GM23338 (cell line): ENCODE results near the gene EIF2A. TPM values are rescaled to one million over a fixed set of nuclear protein-coding genes. Genes with fewer than 3 reads are reported as not detected.

Experiments
- ATAC-seq: fragments of 200-7000 bp; cut with Tn5 transposase; 3 replicates; pipeline ENCODE4 v1.9.1; 2020
- DNase-seq: peaks from one replicate; pipeline ENCODE4 v3.0.0-alpha.2; 2015; ENCODE audit warnings: low spot score
- H2AFZ ChIP-seq: fragments of 200-600 bp; sonication (generic); 2 replicates; pipeline ENCODE4 v1.8.0; 2016; ENCODE audit warnings: antibody characterized with exemption, mild to moderate bottlenecking, moderate library complexity
- H3F3A ChIP-seq: fragments of 200-600 bp; sonication (generic); replicated peaks from 2 replicates; pipeline ENCODE4 v1.8.0; 2017; ENCODE audit warnings: antibody characterized with exemption, mixed run types, low read depth
- H3K27ac ChIP-seq: fragments of 200-600 bp; sonication (generic); 2 replicates; pipeline ENCODE4 v1.6.1; 2016; ENCODE audit warnings: low read depth
- H3K27me3 ChIP-seq: fragments of 200-600 bp; sonication (generic); 2 replicates; pipeline ENCODE4 v1.8.0; 2016; ENCODE audit warnings: mild to moderate bottlenecking, mixed run types, moderate library complexity; ENCODE audit not compliant: insufficient read depth
- H3K36me3 ChIP-seq: fragments of 200-600 bp; sonication (generic); 2 replicates; pipeline ENCODE4 v1.8.0; 2016; ENCODE audit warnings: mild to moderate bottlenecking; ENCODE audit not compliant: insufficient read depth
- H3K4me1 ChIP-seq: fragments of 200-600 bp; sonication (generic); 2 replicates; pipeline ENCODE4 v1.8.0; 2016; ENCODE audit warnings: mild to moderate bottlenecking, moderate library complexity; ENCODE audit not compliant: insufficient read depth
- H3K4me2 ChIP-seq: fragments of 200-600 bp; sonication (generic); 2 replicates; pipeline ENCODE4 v1.7.1; 2017; ENCODE audit warnings: mixed run types
- H3K4me3 ChIP-seq: fragments of 200-600 bp; sonication (generic); 2 replicates; pipeline ENCODE4 v1.6.1; 2016; ENCODE audit warnings: mixed run types
- H3K79me2 ChIP-seq: fragments of 200-600 bp; sonication (generic); replicated peaks from 2 replicates; pipeline ENCODE4 v1.8.0; 2017; ENCODE audit warnings: mild to moderate bottlenecking; ENCODE audit not compliant: insufficient read depth
- H3K9me2 ChIP-seq: fragments of 200-600 bp; sonication (generic); 2 replicates; pipeline ENCODE4 v1.8.0; 2017; ENCODE audit not compliant: insufficient read depth
- H4K20me1 ChIP-seq: fragments of 200-600 bp; sonication (generic); replicated peaks from 2 replicates; pipeline ENCODE4 v1.8.0; 2017; ENCODE audit warnings: mild to moderate bottlenecking; ENCODE audit not compliant: insufficient read depth
- H3K27ac Mint-ChIP-seq: 2 replicates; pipeline ENCODE4 v1.8.0; 2020; ENCODE audit warnings: inconsistent platforms, mild to moderate bottlenecking, moderate library complexity, mixed read lengths
- H3K27me3 Mint-ChIP-seq: 3 replicates; pipeline ENCODE4 v1.8.0; 2022; ENCODE audit warnings: low read depth, mild to moderate bottlenecking, moderate library complexity, mixed read lengths, inconsistent platforms; ENCODE audit not compliant: insufficient read depth, poor library complexity
- H3K36me3 Mint-ChIP-seq: 3 replicates; pipeline ENCODE4 v1.8.0; 2021; ENCODE audit warnings: low read depth, mild to moderate bottlenecking, inconsistent platforms, moderate library complexity, mixed read lengths
- H3K4me1 Mint-ChIP-seq: 3 replicates; pipeline ENCODE4 v1.8.0; 2020; ENCODE audit warnings: mild to moderate bottlenecking, inconsistent platforms, mixed read lengths
- H3K4me3 Mint-ChIP-seq: 3 replicates; pipeline ENCODE4 v1.8.0; 2021; ENCODE audit warnings: moderate library complexity, mild to moderate bottlenecking, inconsistent platforms, mixed read lengths
- H3K9me3 Mint-ChIP-seq: 3 replicates; pipeline ENCODE4 v1.8.0; 2020; ENCODE audit warnings: moderate library complexity, mild to moderate bottlenecking, inconsistent platforms, mixed read lengths
- ETS1 ChIP-seq: IDR thresholded peaks from 2 replicates; pipeline ENCODE4 v1.6.1; 2016; ENCODE audit warnings: antibody characterized with exemption
- EZH2 ChIP-seq: fragments of 200-600 bp; sonication (generic); IDR thresholded peaks from one replicate; pipeline ENCODE4 v1.8.0; 2017; ENCODE audit warnings: antibody characterized with exemption, mild to moderate bottlenecking, low read depth; ENCODE audit not compliant: unreplicated experiment
- EZH2phosphoT487 ChIP-seq: fragments of 200-600 bp; sonication (generic); IDR thresholded peaks from one replicate; pipeline ENCODE4 v1.8.1; 2018; ENCODE audit warnings: antibody characterized with exemption; ENCODE audit not compliant: unreplicated experiment
- NANOG ChIP-seq: IDR thresholded peaks from 2 replicates; pipeline ENCODE4 v1.6.1; 2016; ENCODE audit warnings: antibody characterized with exemption, borderline replicate concordance
- REST ChIP-seq: IDR thresholded peaks from one replicate; pipeline ENCODE4 v1.6.1; 2018; ENCODE audit warnings: antibody characterized with exemption; ENCODE audit not compliant: unreplicated experiment
- STAT1 ChIP-seq: IDR thresholded peaks from one replicate; pipeline ENCODE4 v1.6.1; 2016; ENCODE audit warnings: antibody characterized with exemption; ENCODE audit not compliant: unreplicated experiment
- ZNF331 ChIP-seq: fragments of 250-450 bp; sonication (Bioruptor Pico); IDR thresholded peaks from 2 replicates; pipeline ENCODE4 v1.5.0; 2020; ENCODE audit warnings: low read depth, mild to moderate bottlenecking, moderate library complexity
- ZNF462 ChIP-seq: fragments of 250-450 bp; sonication (Bioruptor Pico); IDR thresholded peaks from 2 replicates; pipeline ENCODE4 v1.5.0; 2020; ENCODE audit warnings: mild to moderate bottlenecking, moderate library complexity
- polyA plus RNA-seq: library from polyadenylated mRNA; unstranded; fragments of >200 nt; fragmentation: Nextera tagmentation; extraction: Ambion mirVana; gene quantifications from 2 replicates; pipeline ENCODE4 v1.2.1, GENCODE V29; 2016
- total RNA-seq: library from RNA; depleted of rRNA; stranded (reverse); fragments of >200 nt; shearing (Covaris generic); gene quantifications from 2 replicates; pipeline ENCODE4 v1.2.3, GENCODE V29; 2014

The EIF2A gene
- total and polyA plus RNA-seq, 2 experiments from 2014 or later, result 95.2 to 153 TPM

GRCh38 chr3:150567328-150567727 lies 20.7 kb downstream of the EIF2A start:
- DNase-seq (no peak), ATAC-seq (no peak)
- H4K20me1 ChIP-seq, result no peaks in the 10 kb centered on the region; the same call in 1 of the 2 replicates
- peaks cover 48% of the 10 kb centered on the region for H3K36me3 ChIP-seq
- H3K27me3 ChIP-seq, result no peaks in the 10 kb centered on the region
- TF ChIP-seq EZH2 (no peak), REST (no peak), ETS1 (no peak), STAT1 (no peak), ZNF331 (no peak), EZH2phosphoT487 (no peak), ZNF462 (CRISPR knock-in tag) (no peak), NANOG (no peak)
- H3K4me1 ChIP-seq, result no peaks in the 10 kb centered on the region
- H3K27ac ChIP-seq, result no peak overlapping the region; the same call in 1 of the 2 replicates
- H3K27ac Mint-ChIP-seq, result no peak overlapping the region
- peaks cover 56% of the 10 kb centered on the region for H3K36me3 Mint-ChIP-seq
- no peaks in the 10 kb centered on the region for H3K9me2 ChIP-seq
- H2AFZ ChIP-seq, result no peak overlapping the region
- H3K4me2 ChIP-seq, result no peak overlapping the region
- no peaks in the 10 kb centered on the region for H3F3A ChIP-seq
- H3K27me3 Mint-ChIP-seq, result peaks cover 2% of the 10 kb centered on the region
- no peaks in the 10 kb centered on the region for H3K9me3 Mint-ChIP-seq
- H3K4me1 Mint-ChIP-seq, result no peaks in the 10 kb centered on the region
- no peaks in the 10 kb centered on the region for H3K79me2 ChIP-seq
- H3K4me3 ChIP-seq, result no peak overlapping the region
- H3K4me3 Mint-ChIP-seq, result no peak overlapping the region
